ENCODE data around the gene GAL3ST3.
A peak's percentile ranks its signal among the peaks of the same experiment; 100 is the strongest.
"Not testable (repeated sequence)": the region's sequence is repeated elsewhere in the genome, so short reads cannot be mapped to it uniquely, and the experiment has no call there.

GAL3ST3 gene, protein sequence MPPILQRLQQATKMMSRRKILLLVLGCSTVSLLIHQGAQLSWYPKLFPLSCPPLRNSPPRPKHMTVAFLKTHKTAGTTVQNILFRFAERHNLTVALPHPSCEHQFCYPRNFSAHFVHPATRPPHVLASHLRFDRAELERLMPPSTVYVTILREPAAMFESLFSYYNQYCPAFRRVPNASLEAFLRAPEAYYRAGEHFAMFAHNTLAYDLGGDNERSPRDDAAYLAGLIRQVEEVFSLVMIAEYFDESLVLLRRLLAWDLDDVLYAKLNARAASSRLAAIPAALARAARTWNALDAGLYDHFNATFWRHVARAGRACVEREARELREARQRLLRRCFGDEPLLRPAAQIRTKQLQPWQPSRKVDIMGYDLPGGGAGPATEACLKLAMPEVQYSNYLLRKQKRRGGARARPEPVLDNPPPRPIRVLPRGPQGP

DNA sequence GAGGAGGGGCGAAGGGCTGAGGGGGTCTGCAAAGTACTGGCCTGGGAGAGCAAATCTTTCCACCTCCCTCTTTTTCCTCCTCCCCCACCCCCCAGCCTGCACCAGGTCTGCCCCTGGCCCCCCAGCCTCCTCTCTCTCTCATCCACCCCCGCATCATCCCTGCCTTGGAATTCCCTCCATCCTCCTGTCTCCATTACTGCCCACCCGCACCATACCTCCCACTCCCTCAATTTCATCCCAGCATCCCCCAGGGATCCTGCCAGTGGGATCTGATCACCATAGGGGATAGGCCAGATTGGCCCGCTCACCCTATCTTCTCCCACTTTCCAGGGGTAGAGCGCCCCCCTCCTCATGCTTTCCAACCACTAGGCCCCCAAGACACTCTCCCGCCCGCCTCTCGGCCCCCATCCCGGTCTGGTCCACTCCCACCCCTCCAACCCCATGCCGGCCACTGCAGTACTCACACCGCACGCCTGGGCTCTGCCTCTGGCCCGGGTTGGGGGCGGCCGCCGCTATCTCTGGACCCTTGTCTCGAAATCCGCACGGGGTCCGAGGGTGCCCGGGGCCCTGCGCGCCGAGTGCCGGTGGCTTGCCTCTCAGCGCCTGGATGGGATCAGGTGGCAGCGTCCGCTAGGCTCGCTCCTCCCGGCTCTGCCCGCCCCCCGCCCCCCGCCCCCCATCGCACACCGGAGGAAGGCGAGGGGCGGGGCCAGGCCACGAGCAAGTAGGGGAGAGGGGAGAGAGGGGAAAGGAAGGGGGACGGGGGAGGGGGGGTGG lies at the start of gene GAL3ST3:
Gene GAL3ST3 (minus strand): TSS at position 615 of the 777 bp plus-strand sequence. CDS start 3,746 bp downstream, outside the sequence.
- peak in 3 of 14 donors; percentile 2 to 50 (median 5) for DNase-seq

DNA sequence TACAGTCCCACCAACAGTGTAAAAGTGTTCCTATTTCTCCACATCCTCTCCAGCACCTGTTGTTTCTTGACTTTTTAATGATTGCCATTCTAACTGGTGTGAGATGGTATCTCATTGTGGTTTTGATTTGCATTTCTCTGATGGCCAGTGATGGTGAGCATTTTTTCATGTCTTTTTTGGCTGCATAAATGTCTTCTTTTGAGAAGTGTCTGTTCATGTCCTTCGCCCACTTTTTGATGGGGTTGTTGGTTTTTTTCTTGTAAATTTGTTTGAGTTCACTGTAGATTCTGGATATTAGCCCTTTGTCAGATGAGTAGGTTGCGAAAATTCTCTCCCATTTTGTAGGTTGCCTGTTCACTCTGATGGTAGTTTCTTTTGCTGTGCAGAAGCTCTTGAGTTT lies 43.2 kb upstream of the GAL3ST3 start:
- DNase-seq, result not testable (repeated sequence)

DNA sequence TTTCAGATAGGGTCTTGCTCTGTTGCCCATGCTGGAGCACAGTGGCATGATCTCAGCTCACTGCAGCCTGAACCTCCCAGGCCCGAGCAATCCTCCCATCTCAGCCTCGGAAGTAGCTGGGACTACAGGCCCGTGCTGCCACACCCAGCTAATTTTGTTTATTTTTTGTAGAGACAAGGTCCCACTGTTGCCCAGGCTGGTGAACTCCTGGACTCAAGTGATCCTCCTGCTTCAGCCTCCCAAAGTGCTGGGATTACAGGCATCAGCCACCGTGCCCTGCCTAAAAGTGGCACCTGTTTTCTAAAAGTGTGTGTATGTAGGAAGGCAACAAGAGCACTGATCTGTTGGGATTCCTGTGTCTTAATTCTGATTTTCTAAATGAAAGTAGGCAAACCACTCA lies 41.3 kb upstream of the GAL3ST3 start:
- no peak for DNase-seq

DNA sequence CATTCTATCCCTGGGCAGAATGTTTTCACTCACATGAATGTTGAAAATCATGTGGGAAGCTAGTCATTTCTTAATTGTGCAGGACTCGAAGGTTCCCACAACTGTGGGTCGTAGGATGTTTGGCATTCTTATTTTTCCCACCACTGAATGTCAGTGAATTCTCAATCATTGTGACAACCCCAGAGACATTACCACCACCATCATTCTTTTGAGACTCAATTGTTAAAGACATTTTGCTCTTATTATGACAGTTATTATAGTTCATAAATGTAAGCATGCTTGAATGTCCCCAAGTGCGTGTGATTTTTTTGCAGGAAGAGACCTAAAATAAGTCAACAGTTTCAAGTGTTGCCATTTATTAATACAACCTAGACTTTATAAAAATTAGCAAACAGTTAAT lies 40.1 kb upstream of the GAL3ST3 start:
- no peak for DNase-seq

DNA sequence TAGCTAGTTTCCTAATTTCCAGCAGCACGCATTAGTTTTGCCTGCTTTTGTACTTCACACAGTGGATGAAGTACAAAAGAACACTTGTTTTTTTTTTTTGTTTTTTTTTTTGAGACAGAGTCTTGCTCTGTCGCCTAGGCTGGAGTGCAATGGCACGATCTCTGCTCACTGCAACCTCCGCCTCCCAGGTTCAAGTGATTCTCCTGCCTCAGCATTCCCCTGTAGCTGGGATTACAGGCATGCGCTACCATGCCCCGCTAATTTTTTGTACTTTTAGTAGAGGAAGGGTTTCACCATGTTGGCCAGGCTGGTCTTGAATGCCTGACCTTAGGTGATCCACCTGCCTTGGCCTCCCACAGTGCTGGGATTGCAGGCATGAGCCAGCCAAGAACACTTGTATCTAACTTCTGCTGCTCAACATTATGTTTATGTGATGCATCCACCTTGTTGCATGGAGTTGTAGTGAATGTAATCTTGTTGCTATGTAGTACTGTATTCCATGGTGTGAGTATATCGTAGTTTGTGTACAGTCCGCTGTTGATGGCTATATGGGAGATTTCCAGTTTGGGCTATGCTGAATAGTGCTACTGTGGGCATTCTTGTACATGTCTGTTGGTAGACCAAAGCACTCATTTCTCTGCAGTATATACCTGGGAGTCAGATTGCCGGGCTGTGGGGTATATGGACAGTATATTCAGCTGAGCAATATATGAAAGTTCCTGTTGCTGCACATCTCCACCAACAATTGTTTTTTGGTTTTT lies 38.4 kb upstream of the GAL3ST3 start:
- no peak for DNase-seq

DNA sequence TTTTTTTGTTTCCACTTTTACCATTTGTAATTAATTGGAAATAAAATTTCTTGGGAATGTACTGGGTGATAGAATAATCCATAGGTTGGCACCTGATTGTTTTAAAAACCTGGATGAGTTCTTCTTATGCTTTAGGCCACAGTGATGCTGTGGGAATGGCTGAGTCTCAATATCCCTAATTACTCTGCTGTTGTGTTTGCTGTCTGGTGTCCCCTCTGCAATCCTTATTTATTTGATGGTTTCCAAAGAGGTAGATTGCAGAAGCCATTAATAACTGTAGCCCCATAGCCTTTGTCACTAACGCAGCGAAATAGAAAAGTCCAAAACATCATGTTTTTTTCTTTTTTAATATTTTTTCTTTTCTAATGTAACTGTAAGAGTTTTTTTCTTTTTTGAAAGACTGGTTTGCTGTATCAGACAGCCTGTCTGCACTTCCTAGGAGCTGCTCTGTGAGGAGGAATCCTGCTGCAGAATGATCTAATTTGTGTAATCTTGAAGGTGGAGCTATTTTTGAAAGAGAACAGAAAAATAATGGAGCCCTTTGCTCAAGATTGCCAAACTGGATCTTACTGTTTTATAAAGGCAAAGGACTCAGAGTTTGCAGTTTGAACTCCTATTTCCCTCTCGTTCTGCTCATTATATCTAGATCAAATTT lies 36.0 kb upstream of the GAL3ST3 start:
- DNase-seq, result peak in 1 of 14 donors; percentile 16

DNA sequence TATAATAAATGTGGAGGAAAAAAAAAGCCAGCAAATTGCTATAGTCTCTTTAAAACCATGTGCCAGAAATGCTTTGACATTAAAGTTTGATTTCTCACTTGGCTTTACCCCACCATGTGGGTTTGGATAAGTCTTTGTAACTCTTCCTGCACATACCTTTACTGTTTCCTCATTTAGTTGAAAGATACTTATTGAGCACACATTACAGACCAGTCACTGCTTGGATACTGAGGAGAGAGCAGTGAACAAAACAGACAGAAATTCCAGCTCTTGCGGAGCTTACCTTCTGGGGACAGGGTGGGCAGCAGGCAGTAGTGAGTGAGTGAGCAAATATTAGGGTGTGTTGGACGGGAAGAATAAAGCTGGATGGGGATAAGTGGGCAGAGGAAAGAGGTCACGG lies 34.8 kb upstream of the GAL3ST3 start:
- DNase-seq, result no peak

DNA sequence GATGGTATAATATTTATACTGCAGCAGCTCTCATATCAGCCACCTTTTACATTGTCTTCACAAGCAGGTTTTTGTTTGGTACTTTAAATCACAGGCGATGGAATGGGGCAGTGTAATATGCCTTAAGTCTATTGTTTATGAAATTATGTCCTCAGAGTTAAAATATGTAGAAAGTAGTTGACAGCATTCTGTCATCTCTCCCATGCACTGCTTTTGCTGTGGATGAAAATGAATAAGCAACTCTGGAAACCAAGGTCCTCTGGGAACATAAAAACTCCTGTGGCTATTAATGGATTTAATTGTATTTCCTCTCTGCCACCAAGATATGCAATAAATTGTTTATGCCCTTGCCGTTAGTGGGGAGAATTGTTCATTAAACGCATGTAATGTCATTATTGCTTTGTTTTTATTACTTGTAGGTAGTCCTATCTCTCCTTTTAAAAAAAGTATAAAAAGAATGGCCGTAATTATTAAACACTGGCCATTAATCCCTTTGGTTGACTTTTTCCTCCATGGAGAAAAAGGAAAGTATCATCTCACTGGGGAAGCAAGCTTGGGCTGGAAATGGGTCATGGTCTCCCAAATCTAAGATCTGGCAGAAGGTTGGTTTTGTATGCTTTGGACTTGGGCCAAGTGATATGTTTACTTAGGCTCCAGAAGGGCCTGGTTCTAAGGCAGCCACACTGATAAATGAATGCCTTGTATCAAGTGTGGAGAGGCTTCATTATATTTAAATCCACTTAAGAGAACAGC lies 34.2 kb upstream of the GAL3ST3 start:
- peak in 1 of 14 donors; percentile 13 for DNase-seq

DNA sequence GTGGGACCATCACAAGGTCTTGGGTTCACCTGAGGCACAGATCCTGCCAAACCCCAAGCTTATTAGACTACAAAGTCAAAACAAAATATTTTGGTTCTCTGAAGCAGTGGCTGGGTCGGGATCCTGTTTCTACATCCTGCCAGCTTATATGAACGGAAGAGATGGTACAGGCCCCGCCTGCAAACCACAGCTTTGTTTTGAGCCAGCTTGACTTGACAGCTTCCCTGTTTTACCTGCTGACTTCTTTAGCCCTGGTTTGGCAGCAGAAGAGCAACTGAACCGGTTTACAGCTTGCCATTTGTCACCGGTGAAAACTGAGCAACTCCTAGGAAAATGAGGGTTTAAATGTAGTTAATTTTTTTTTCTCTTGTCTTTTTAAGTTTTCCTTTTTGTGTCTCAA lies 32.5 kb upstream of the GAL3ST3 start:
- DNase-seq, result peak in 8 of 14 donors; percentile 2 to 45 (median 12)

DNA sequence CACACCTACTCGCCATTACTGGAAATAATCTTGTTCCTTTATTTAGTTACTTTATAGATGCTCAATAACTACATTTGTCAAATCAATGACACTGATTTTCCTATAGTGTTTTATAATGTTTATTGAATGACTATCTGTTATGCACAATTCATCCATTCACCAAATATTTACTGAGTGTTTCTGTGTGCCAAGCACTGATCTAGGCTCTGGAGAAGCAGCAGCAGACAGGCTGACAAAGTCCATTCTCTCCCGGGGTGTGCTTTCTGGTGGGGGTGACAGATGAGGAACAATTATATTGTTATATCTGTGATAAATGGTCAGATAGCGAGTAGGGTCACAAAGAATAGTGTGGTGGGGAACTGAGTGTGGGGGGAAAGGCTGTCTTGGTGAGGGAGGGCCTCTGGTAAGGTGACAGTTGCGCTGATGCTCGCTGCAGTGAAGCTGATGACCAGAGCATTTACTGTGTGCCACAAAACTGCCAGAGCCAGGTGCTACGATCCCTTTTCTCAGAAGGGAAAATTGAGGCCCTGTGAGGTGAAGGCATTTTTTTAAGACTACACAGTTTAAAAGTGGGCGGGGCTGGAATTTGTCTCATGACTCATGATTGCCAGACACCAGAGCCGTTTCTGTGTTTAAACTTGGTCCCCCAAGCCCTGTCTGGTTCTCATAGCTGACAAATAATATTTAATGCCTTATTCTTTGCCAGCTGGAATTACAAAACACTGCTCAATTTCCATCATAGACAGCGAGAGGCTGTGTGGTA lies 31.3 kb upstream of the GAL3ST3 start:
- no peak for DNase-seq

DNA sequence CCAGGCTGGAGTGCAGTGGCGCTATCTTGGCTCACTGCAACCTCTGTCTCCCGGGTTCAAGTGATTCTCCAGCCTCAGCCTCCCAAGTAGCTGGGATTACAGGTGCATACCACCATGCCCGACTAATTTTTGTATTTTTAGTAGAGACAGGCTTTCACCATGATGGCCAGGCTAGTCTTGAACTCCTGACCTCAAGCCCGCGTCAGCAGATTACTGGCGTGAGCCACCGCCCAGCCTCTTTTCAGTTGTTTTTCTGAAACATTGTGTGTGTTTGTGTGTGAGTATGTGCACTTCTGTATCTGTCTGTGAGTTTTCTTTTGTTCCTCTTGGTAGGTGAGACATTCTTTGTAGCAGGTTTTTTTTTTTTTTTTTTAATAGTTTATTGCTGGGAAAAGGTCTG lies 30.0 kb upstream of the GAL3ST3 start:
- not testable (repeated sequence) for DNase-seq

DNA sequence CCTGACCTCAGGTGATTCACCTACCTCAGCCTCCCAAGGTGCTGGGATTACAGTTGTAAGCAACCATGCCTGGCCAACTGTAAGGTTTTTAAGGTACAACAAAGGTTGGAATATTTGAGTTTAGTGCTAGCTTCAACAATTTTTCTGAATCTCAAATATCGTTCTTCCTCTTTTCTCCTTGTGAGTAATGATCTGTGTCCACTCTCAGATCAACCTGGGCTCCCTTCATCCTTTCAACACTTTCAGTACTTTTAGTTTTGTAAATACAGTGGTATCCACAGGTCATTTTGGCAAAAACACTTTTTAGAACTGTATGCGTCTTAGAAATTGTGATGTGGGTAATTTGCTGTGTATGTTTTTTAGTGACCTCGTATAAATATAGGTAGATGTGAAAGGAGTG lies 29.0 kb upstream of the GAL3ST3 start:
- DNase-seq, result no peak

DNA sequence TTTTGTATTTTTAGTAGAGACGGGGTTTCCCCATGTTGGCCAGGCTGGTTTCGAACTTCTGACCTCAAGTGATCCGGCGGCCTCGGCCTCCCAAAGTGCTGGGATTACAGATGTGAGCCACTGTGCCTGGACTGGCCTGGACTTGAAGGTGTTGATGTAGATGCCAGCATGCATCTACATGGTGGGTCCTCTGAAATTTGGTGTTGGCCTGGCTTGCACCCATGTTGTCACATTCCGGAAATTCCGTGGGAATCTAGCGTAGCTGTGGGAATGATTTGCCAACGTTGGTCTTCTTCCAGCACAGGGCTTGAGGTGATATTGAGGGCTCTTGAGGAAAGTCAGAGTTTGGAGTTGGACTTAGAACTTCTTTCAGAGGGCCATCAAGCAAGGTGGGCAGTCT lies 27.6 kb upstream of the GAL3ST3 start:
- DNase-seq, result no peak

DNA sequence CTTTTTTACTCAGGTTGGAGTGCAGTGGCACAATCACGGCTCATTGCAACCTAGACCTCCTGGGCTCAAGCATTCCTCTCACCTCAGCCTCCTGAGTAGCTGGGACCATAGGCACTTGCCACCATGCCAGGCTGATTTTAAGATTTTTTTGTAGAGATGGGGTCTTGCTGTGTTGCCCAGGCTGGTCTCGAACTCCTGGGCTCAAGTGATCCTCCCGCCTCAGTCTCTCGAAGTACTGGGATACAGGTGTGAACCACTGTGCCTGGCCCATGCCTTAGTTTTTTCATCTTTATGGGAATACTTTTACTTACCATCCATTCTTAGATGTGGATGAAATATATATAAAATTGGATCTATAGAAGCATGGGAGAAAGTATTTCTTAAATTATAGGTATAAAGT lies 26.3 kb upstream of the GAL3ST3 start:
- DNase-seq, result no peak

DNA sequence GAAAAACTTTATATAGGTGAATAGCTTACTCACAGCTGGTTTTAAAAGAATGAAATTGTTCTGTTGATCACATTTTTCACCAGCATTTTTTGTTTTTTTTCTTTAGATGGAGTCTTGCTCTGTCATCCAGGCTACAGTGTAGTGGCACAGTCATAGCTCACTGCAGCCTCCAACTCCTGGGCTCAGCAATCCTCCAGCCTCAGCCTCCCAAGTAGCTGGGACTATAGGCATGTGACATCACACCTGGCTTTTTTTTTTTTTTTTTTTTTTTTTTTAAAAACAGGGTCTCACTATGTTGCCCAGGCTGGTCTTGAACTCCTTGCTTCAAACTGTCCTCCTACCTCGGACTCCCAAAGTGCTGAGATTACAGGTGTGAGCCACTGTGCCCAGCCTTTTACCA lies 24.7 kb upstream of the GAL3ST3 start:
- DNase-seq, result no peak

DNA sequence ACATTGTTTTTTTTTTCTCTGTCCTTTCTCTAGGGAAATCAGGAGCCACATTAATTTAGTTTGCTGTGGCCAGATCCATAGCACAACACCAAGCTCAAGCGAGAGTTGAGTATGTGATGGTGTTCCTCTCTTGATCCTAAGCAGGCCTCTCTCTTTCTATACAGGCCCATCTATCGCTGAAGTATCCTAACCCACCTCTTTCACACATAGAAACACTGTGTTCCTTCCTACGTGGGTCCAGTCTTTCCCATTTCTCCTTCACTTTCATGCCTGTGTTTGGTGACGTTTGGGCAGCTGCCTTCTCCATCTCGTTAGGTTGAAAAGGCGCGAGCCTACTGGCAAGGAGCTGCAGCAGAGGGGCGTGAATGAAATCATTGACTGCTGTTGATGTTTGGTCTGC lies 23.6 kb upstream of the GAL3ST3 start:
- DNase-seq, result no peak

DNA sequence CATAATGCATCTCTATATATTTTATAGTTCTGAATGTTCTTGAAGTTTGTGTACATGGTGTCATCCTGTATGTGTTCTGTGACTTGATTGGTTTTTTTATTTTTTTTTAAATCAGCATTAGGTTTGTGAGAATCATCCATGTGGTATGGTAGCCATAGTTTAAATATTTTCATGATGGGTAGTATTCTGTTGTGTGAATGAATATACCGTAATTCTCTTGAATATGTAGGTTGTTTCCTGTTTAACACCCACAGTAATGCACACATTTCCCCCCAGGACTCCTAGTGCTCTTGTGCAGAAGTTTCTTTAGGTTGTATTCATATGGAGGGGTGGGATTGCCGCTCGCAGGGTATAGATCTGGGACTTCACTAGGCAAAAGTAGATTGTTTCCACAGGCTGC lies 23.1 kb upstream of the GAL3ST3 start:
- DNase-seq, result no peak

DNA sequence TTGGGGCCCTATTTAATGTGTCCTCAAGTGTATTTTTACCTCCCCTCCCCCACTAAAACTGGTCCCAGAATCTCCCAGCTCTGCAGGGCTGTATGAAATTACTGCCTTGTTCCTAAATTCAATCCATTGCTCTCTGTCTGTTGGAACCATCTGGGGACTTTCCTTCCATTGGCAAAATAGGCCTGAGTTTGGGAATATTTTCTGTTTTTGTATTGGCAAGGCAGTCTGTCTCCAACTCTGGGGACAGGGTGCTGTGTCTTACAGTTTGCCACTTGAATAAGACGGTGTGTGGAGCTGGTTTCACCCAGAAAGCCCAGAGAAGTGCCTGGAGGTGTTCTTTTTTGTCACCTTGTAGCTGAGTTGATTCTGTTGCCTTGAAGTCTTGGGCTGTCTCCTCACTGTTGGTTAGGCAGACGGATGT lies 22.4 kb upstream of the GAL3ST3 start:
- peak in 1 of 14 donors; percentile 48 for DNase-seq

DNA sequence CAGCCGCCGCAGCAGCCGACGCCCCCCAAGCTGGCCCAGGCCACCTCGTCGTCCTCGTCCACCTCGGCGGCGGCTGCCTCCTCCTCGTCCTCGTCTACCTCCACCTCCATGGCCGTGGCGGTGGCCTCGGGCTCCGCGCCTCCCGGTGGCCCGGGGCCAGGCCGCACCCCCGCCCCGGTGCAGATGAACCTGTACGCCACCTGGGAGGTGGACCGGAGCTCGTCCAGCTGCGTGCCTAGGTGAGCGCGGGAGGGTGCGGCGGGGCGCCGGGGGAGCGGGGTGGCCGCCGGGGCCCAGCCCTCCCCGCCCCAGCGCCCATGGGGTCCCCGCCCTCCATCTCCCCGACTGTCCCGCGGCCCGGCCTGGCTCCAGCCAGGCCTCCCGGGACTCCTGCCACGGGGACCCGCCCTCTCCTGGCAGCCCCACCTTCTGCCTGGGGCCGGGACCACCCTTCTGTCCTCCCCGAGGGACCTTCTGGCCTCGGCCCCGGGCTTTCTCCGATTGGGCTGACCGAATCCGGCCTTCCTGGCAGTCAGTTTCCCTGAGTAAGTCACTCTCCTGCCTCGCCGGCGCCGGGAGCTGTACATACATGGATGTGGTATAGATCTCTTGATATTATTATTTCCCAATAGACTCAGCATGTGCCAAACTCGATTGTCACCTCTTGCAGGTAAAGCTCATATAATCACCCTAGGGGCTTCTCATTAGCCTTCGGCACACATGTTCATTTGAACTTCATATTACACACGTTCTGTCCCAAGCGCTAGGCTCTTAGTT lies 21.8 kb upstream of the GAL3ST3 start:
- peak in 9 of 14 donors; percentile 25 to 53 (median 41) for DNase-seq
